SK-N-SH (cell line): ENCODE results near the gene HIVEP2. TPM values are rescaled to one million over a fixed set of nuclear protein-coding genes. Genes with fewer than 3 reads are reported as not detected.

Experiments used
- CTCF ChIA-PET: fragments of 300-600, 350-600 bp; formaldehyde crosslinking; extraction: SDS; loops from one replicate; lab custom pipeline; 2021; lab: Yijun Ruan, JAX
- POLR2A ChIA-PET: fragments of 350-600 bp; sonication (Branson Sonifier 250); formaldehyde crosslinking; extraction: SDS; loops from one replicate; lab custom pipeline; 2020; ENCODE audit warnings: antibody characterized with exemption, inconsistent platforms; lab: Yijun Ruan, JAX
- DNase-seq: peaks from one replicate; pipeline ENCODE4 v3.0.0; 2012
- H2AFZ ChIP-seq: fragments of 200-600 bp; sonication (generic); 2 replicates; pipeline ENCODE4 v1.8.1; 2016; ENCODE audit warnings: antibody characterized with exemption, mild to moderate bottlenecking, low read depth
- H3F3A ChIP-seq: fragments of 200-600 bp; sonication (generic); replicated peaks from 2 replicates; pipeline ENCODE3; 2016; ENCODE audit warnings: antibody characterized with exemption, mild to moderate bottlenecking; ENCODE audit not compliant: insufficient read depth
- H3K27ac ChIP-seq, 2 experiments: fragments of 200-500 bp in 1 of 2; fragments of 200-600 bp in 1 of 2; sonication (Bioruptor generic) in 1 of 2; sonication (generic), shearing (Covaris generic) in 1 of 2; 2 replicates each; pipeline versions ENCODE4 v1.5.1 to v1.6.1; 2014 to 2016; ENCODE audit warnings: low read depth in 2 of 2, inconsistent platforms in 1 of 2, low read length in 1 of 2, mild to moderate bottlenecking in 1 of 2, mixed read lengths in 1 of 2
- H3K27me3 ChIP-seq: fragments of 200-600 bp; sonication (generic), shearing (Covaris generic); 2 replicates; pipeline ENCODE4 v1.6.1; 2016; ENCODE audit warnings: mixed run types; ENCODE audit not compliant: insufficient read depth
- H3K36me3 ChIP-seq, 2 experiments: fragments of 200-500 bp in 1 of 2; fragments of 200-600 bp in 1 of 2; sonication (Bioruptor generic) in 1 of 2; sonication (generic) in 1 of 2; replicated peaks in 1 of 2; 2 replicates each; pipeline versions ENCODE3 to v1.5.1; 2014 to 2016; ENCODE audit warnings: low read length in 1 of 2, mild to moderate bottlenecking in 1 of 2; ENCODE audit not compliant: insufficient read depth in 2 of 2, control insufficient read depth in 1 of 2
- H3K4me1 ChIP-seq, 2 experiments: fragments of 200-500 bp in 1 of 2; fragments of 200-600 bp in 1 of 2; sonication (Bioruptor generic) in 1 of 2; sonication (generic), shearing (Covaris generic) in 1 of 2; 2 replicates each; pipeline versions ENCODE4 v1.5.1 to v1.6.1; 2014 to 2016; ENCODE audit warnings: low read depth in 1 of 2, low read length in 1 of 2, mixed run types in 1 of 2; ENCODE audit not compliant: insufficient read depth in 2 of 2, control insufficient read depth in 1 of 2
- H3K4me2 ChIP-seq: fragments of 200-600 bp; sonication (generic), shearing (Covaris generic); 2 replicates; pipeline ENCODE4 v1.6.1; 2017; ENCODE audit warnings: mixed run types
- H3K4me3 ChIP-seq, 2 experiments: fragments of 200-500 bp in 1 of 2; fragments of 200-600 bp in 1 of 2; sonication (Bioruptor generic) in 1 of 2; sonication (generic), shearing (Covaris generic) in 1 of 2; 2 replicates each; pipeline versions ENCODE4 v1.5.1 to v1.8.1; 2014 to 2016; ENCODE audit warnings: low read depth in 2 of 2, inconsistent platforms in 1 of 2, low read length in 1 of 2, mild to moderate bottlenecking in 1 of 2, mixed read lengths in 1 of 2, moderate library complexity in 1 of 2
- H3K79me2 ChIP-seq: fragments of 200-600 bp; sonication (generic); 2 replicates; pipeline ENCODE4 v1.8.1; 2017; ENCODE audit warnings: mild to moderate bottlenecking; ENCODE audit not compliant: insufficient read depth
- H3K9ac ChIP-seq: fragments of 200-600 bp; sonication (generic); 2 replicates; pipeline ENCODE4 v1.6.1; 2017; ENCODE audit warnings: mixed run types
- H3K9me2 ChIP-seq: fragments of 200-600 bp; sonication (generic); 2 replicates; pipeline ENCODE4 v1.6.1; 2017; ENCODE audit warnings: mixed run types
- H3K9me3 ChIP-seq: fragments of 200-600 bp; sonication (generic); 2 replicates; pipeline ENCODE4 v1.6.1; 2017; ENCODE audit warnings: mixed run types, mild to moderate bottlenecking, moderate library complexity
- H4K20me1 ChIP-seq: fragments of 200-600 bp; sonication (generic); 2 replicates; pipeline ENCODE4 v1.6.1; 2017; ENCODE audit warnings: mild to moderate bottlenecking, mixed run types; ENCODE audit not compliant: insufficient read depth
- CHD2 ChIP-seq: fragments of 150-350 bp; IDR thresholded peaks from 2 replicates; pipeline ENCODE4 v1.6.1; 2018; ENCODE audit warnings: low read length; ENCODE audit not compliant: partially characterized antibody
- CTCF ChIP-seq: fragments of 200-600 bp; sonication (generic); IDR thresholded peaks from 2 replicates; pipeline ENCODE4 v1.6.1; 2017; ENCODE audit warnings: antibody characterized with exemption, mild to moderate bottlenecking, moderate library complexity
- EZH2phosphoT487 ChIP-seq: fragments of 200-600 bp; sonication (generic); IDR thresholded peaks from 2 replicates; pipeline ENCODE4 v1.6.1; 2017; ENCODE audit warnings: low read depth, mixed run types, mild to moderate bottlenecking, antibody characterized with exemption, moderate library complexity, borderline replicate concordance
- FOSL2 ChIP-seq: IDR thresholded peaks from 2 replicates; pipeline ENCODE4 v1.4.0; 2012; ENCODE audit warnings: low read depth, mild to moderate bottlenecking, moderate library complexity, borderline replicate concordance
- FOXJ3 ChIP-seq: sonication (generic); formaldehyde crosslinking; IDR thresholded peaks from 2 replicates; pipeline ENCODE4 v1.5.1; 2020; ENCODE audit warnings: mild to moderate bottlenecking, missing genetic modification reagents
- FOXM1 ChIP-seq: IDR thresholded peaks from 2 replicates; pipeline ENCODE4 v1.4.0; 2012; ENCODE audit warnings: low read depth, mild to moderate bottlenecking
- GABPA ChIP-seq: IDR thresholded peaks from 2 replicates; pipeline ENCODE4 v1.4.0; 2012; ENCODE audit warnings: low read depth, mild to moderate bottlenecking
- IRF3 ChIP-seq: fragments of 150-350 bp; IDR thresholded peaks from 2 replicates; pipeline ENCODE4 v1.6.1; 2016; ENCODE audit warnings: mild to moderate bottlenecking, low read depth, low read length
- JUND ChIP-seq: IDR thresholded peaks from 2 replicates; pipeline ENCODE4 v1.4.0; 2012
- NRF1 ChIP-seq: IDR thresholded peaks from 2 replicates; pipeline ENCODE4 v1.6.1; 2012; ENCODE audit warnings: low read depth, mild to moderate bottlenecking, low read length
- PBX3 ChIP-seq: IDR thresholded peaks from 2 replicates; pipeline ENCODE4; 2012
- POLR2AphosphoS5 ChIP-seq: IDR thresholded peaks from 2 replicates; pipeline ENCODE4 v1.6.1; 2012; ENCODE audit warnings: low read depth, low read length
- REST ChIP-seq: IDR thresholded peaks from 2 replicates; pipeline ENCODE4 v1.6.1; 2012; ENCODE audit warnings: mild to moderate bottlenecking, low read depth, low read length, moderate library complexity
- RFX5 ChIP-seq: IDR thresholded peaks from 2 replicates; pipeline ENCODE4 v1.6.1; 2012; ENCODE audit warnings: mild to moderate bottlenecking, improper control_type of control experiment, low read length
- RXRA ChIP-seq: IDR thresholded peaks from 2 replicates; pipeline ENCODE4 v1.4.0; 2012; ENCODE audit warnings: low read depth, mild to moderate bottlenecking, borderline replicate concordance
- USF2 ChIP-seq: fragments of 150-350 bp; IDR thresholded peaks from 2 replicates; pipeline ENCODE4 v1.6.1; 2017; ENCODE audit warnings: antibody characterized with exemption, low read length, low read depth, borderline replicate concordance
- WGBS: methylation state at CpG from one replicate; pipeline ENCODE4 v1.1.6; 2017; ENCODE audit warnings: low lambda C conversion rate; 5-methylcytosine and 5-hydroxymethylcytosine counted together
- polyA plus RNA-seq, 3 experiments: library from polyadenylated mRNA; depleted of rRNA; stranded (reverse); fragments of >200 nt; gene quantifications; 2 replicates each; pipeline ENCODE4 v1.2.3, GENCODE V29; 2012

HIVEP2 gene
- polyA plus RNA-seq, 1 of the 3 experiments (the other 2 are of a cell fraction) = 2.5 TPM

- TF ChIP-seq NRF1 (no peak), CTCF (no peak), IRF3 (no peak), FOXJ3 (CRISPR knock-in tag) (no peak), REST (no peak), FOSL2 (no peak), EZH2phosphoT487 (no peak), CHD2 (no peak), PBX3 (no peak), GABPA (no peak), JUND (no peak), FOXM1 (no peak), POLR2AphosphoS5 (no peak), RXRA (no peak), RFX5 (no peak), USF2 (no peak)
- no peak overlapping the region for H3K9ac ChIP-seq
- no peaks in the 10 kb centered on the region for H3K9me3 ChIP-seq
- no peak overlapping the region; a peak in 1 of 4 replicates for H3K27ac ChIP-seq
- no peaks in the 10 kb centered on the region for H3K9me2 ChIP-seq
- no peak overlapping the region for H3K4me2 ChIP-seq
- peaks cover 13 to 24% of the 10 kb centered on the region in 2 experiments for H3K4me1 ChIP-seq
- H3F3A ChIP-seq = peaks cover 30% of the 10 kb centered on the region
- no peaks in the 10 kb centered on the region for H4K20me1 ChIP-seq
- WGBS = 100% methylated on average over 5 of the region's 5 CpGs
- no peak overlapping the region for H2AFZ ChIP-seq
- H3K79me2 ChIP-seq = peaks cover 30% of the 10 kb centered on the region; the same call in 1 of the 2 replicates
- no peak for DNase-seq
- H3K36me3 ChIP-seq = peaks cover 0 to 3% of the 10 kb centered on the region in 2 experiments
- CTCF ChIA-PET = no interaction called here
- POLR2A ChIA-PET = no interaction called here
- no peaks in the 10 kb centered on the region for H3K27me3 ChIP-seq
- H3K4me3 ChIP-seq = no peak overlapping the region
Observed at GRCh38 chr6:142796571-142796970, 148.4 kb downstream of the HIVEP2 start.
